ENCODE data around the gene DOK5. TPM values are rescaled to one million over a fixed set of nuclear protein-coding genes. Genes with fewer than 3 reads are reported as not detected.

DOK5 gene
- total RNA-seq (2022) (not detected in 2 replicates), Bru-seq, nascent RNA (percentile 1 among the genes with signal in this experiment), BruChase-seq, experiment 1, labeled RNA remaining after a 2-hour chase (percentile 1 among the genes with signal in this experiment), BruChase-seq, experiment 2, labeled RNA remaining after a 6-hour chase (percentile 3 among the genes with signal in this experiment)
- long read RNA-seq: 0 reads

DNA sequence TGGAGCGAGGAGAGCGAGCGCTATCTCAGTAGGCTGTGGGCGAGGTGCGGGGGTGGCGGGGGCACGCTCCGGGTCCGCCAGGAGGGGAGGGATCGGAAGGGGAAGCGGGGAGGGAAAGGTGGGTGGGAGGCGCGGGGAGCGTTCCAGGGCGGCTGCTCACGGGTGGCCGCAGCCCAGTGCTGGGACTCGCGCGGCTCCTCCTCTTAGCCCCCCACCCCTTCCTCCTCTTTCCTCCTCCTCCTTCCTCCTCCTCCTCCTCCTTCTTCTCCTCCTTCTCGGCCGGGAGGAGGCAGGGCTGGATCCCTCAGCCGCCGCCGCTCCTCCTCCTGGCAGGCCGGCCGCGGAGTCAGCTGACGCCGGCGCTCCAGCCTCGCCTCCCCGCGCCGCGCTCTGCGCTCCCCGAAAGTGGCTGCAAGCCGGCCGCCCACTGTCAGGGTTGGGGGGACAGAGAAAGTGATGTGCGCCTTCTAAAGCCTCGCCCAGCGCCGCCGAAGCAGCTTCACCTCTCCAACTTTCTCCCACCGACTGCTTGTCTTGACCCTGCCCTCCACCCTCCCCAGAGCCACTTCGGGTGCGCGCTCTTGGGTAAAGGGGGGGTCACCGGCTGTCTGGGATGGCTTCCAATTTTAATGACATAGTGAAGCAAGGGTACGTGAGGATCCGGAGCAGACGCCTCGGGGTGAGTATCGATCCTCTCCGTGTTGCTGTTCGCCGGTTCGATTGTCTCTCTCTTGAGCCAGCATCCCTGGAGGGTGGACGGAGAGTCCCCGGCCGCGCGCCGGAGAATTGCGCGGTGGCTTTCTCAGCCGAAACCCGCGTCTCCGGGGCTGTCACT lies at the start of gene DOK5:
Gene DOK5 (plus strand): TSS at position 260 of the 835 bp plus-strand sequence. CDS start 354 bp downstream, at position 614.
- peaks cover 19% of the 10 kb centered on the region for H3K27me3 Mint-ChIP-seq (ENCODE audit: insufficient read depth, unreplicated experiment)
- no peak within 1 kb of the TSS for H3K27ac Mint-ChIP-seq (ENCODE audit: unreplicated experiment)
- intact Hi-C loops (cut with micrococcal nuclease; ENCODE audit: unreplicated experiment): no loop called here
- no peak within 1 kb of the TSS for H3K4me3 ChIP-seq (ENCODE audit: low read depth, low read length)
- no peaks in the 10 kb centered on the region for H3K4me1 ChIP-seq
- H3K9me3 ChIP-seq: no peaks in the 10 kb centered on the region
- peaks cover 10% of the 10 kb centered on the region for H3K9me3 Mint-ChIP-seq (ENCODE audit: unreplicated experiment)
- ChIA-PET POLR2A (no interaction called here), CTCF (interaction anchor here (0.6 kb wide), 1 partner anchor 255 kb away, joined by 4 read pairs; no protein-coding TSS in a partner anchor)
- no TSS peak for BruUV-seq (replicated peaks)
- H3K36me3 ChIP-seq (ENCODE audit: control insufficient read depth, insufficient read depth, low read length): no peaks in the 10 kb centered on the region
- no peaks in the 10 kb centered on the region for H3K27me3 ChIP-seq (replicated peaks; ENCODE audit: control insufficient read depth, insufficient read depth, low read length)
- H3K4me3 Mint-ChIP-seq (ENCODE audit: unreplicated experiment): no peak within 1 kb of the TSS
- no peaks in the 10 kb centered on the region for H3K36me3 Mint-ChIP-seq (ENCODE audit: insufficient read depth, unreplicated experiment)
- TF ChIP-seq, protein P1, sequence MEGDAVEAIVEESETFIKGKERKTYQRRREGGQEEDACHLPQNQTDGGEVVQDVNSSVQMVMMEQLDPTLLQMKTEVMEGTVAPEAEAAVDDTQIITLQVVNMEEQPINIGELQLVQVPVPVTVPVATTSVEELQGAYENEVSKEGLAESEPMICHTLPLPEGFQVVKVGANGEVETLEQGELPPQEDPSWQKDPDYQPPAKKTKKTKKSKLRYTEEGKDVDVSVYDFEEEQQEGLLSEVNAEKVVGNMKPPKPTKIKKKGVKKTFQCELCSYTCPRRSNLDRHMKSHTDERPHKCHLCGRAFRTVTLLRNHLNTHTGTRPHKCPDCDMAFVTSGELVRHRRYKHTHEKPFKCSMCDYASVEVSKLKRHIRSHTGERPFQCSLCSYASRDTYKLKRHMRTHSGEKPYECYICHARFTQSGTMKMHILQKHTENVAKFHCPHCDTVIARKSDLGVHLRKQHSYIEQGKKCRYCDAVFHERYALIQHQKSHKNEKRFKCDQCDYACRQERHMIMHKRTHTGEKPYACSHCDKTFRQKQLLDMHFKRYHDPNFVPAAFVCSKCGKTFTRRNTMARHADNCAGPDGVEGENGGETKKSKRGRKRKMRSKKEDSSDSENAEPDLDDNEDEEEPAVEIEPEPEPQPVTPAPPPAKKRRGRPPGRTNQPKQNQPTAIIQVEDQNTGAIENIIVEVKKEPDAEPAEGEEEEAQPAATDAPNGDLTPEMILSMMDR (IDR thresholded peaks at IDR 0.05; ENCODE audit: insufficient read depth in 1 of 2, low read depth in 1 of 2, low read length in 1 of 2, severe bottlenecking in 1 of 2, unreplicated experiment in 1 of 2): no peak
- DNase-seq: no peak
- H3K4me1 Mint-ChIP-seq (ENCODE audit: low read depth, unreplicated experiment): no peaks in the 10 kb centered on the region

DNA sequence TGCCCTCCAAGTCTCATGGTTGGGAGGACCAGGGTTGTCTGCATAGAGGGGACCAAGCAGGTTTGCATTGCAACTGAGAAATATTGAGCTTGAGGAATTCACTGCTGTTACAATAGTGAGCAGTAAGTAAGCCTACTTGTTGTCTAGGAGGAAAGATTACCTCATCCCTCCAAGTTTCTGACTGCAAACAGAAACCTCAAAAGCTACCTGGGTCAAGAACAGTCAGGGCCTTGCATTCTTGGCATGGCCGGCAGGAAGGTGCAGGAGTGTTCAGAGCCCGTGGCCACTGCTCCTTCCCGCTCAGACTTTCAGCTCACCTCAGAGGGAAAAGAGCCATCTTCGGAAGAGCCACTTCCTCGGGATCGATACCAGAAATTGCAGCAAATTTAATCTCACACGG lies 46.0 kb upstream of the DOK5 start:
- H3K27me3 ChIP-seq (replicated peaks; ENCODE audit: control insufficient read depth, insufficient read depth, low read length): no peaks in the 10 kb centered on the region
- H3K36me3 ChIP-seq (ENCODE audit: control insufficient read depth, insufficient read depth, low read length): no peaks in the 10 kb centered on the region
- no peak overlapping the region for H3K4me3 ChIP-seq (ENCODE audit: low read depth, low read length)
- Mint-ChIP-seq H3K9me3 (ENCODE audit: unreplicated experiment) (peaks cover 14% of the 10 kb centered on the region), H3K27me3 (ENCODE audit: insufficient read depth, unreplicated experiment) (peaks cover 19% of the 10 kb centered on the region), H3K4me3 (ENCODE audit: unreplicated experiment) (no peak overlapping the region), H3K27ac (ENCODE audit: unreplicated experiment) (no peak overlapping the region), H3K36me3 (ENCODE audit: insufficient read depth, unreplicated experiment) (no peaks in the 10 kb centered on the region), H3K4me1 (ENCODE audit: low read depth, unreplicated experiment) (no peaks in the 10 kb centered on the region)
- POLR2A ChIA-PET: no interaction called here
- no peaks in the 10 kb centered on the region for H3K4me1 ChIP-seq
- H3K9me3 ChIP-seq: no peaks in the 10 kb centered on the region
- no peak for DNase-seq
- CTCF ChIA-PET: no interaction called here
- no TSS peak for BruUV-seq (replicated peaks)
- intact Hi-C loops (cut with micrococcal nuclease; ENCODE audit: unreplicated experiment): no loop called here
- TF ChIP-seq, protein P1 (IDR thresholded peaks at IDR 0.05; ENCODE audit: insufficient read depth in 1 of 2, low read depth in 1 of 2, low read length in 1 of 2, severe bottlenecking in 1 of 2, unreplicated experiment in 1 of 2): no peak

DNA sequence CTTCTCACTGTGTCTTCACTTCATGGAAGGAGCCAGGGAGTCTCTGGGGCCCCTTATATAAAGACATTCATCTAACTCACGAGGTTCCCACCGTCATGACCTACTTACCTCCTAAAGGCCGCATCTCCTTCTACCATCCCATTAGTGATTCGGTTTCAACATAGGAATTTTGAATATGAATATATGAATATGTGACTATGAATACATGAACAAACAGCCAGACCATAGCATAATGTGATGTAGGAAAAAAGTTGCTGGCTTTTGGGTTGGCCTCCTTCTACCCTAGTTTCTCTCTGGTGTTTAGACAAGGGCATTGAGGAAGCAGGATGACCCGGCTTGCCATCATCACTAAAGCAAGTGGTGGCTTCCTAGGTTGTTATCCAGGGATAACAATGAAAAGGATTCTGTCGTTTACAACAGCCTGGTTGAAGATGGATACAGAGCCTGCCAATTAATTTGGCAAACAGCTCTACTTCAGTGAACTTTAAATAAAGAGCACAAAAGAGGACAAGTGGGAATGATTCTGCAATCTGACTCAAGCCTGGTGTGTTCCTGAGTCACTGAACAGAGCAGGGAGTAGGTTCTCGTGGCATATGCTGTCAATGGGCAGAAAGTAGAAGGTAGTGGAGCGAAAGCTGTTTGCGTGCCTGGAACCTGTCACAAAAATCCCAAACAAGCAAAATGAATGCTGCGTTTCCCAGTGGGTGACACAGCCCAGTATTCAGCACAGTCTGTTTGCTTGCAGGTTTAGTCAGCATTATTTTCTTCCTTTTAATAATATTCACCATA lies 44.0 kb upstream of the DOK5 start:
- no peaks in the 10 kb centered on the region for H3K9me3 ChIP-seq
- CTCF ChIA-PET: no interaction called here
- no TSS peak for BruUV-seq (replicated peaks)
- intact Hi-C loops (cut with micrococcal nuclease; ENCODE audit: unreplicated experiment): no loop called here
- H3K4me1 ChIP-seq: no peaks in the 10 kb centered on the region
- H3K27me3 ChIP-seq (replicated peaks; ENCODE audit: control insufficient read depth, insufficient read depth, low read length): no peaks in the 10 kb centered on the region
- Mint-ChIP-seq H3K27me3 (ENCODE audit: insufficient read depth, unreplicated experiment) (peaks cover 21% of the 10 kb centered on the region), H3K4me3 (ENCODE audit: unreplicated experiment) (no peak overlapping the region), H3K27ac (ENCODE audit: unreplicated experiment) (no peak overlapping the region), H3K4me1 (ENCODE audit: low read depth, unreplicated experiment) (no peaks in the 10 kb centered on the region), H3K36me3 (ENCODE audit: insufficient read depth, unreplicated experiment) (no peaks in the 10 kb centered on the region), H3K9me3 (ENCODE audit: unreplicated experiment) (no peaks in the 10 kb centered on the region)
- TF ChIP-seq, protein P1 (IDR thresholded peaks at IDR 0.05; ENCODE audit: insufficient read depth in 1 of 2, low read depth in 1 of 2, low read length in 1 of 2, severe bottlenecking in 1 of 2, unreplicated experiment in 1 of 2): no peak
- H3K4me3 ChIP-seq (ENCODE audit: low read depth, low read length): no peak overlapping the region
- POLR2A ChIA-PET: no interaction called here
- no peak for DNase-seq
- H3K36me3 ChIP-seq (ENCODE audit: control insufficient read depth, insufficient read depth, low read length): no peaks in the 10 kb centered on the region
